IMR-90 (cell line): ENCODE data around the gene LRRC15. TPM values are rescaled to one million over a fixed set of nuclear protein-coding genes. Genes with fewer than 3 reads are reported as not detected.

ENCODE experiments used
- ATAC-seq: fragments of 200-7000 bp; cut with Tn5 transposase; 2 replicates; pipeline ENCODE4 v1.9.1; 2020; ENCODE audit warnings: low read depth, mild to moderate bottlenecking, moderate library complexity
- BruUV-seq: library from RNA; stranded (reverse); fragments of 400-500 nt; replicated peaks from 2 replicates; lab custom pipeline; 2021; lab: Mats Ljungman, UMichigan
- CTCF ChIA-PET: fragments of 300-600 bp; formaldehyde crosslinking; extraction: SDS; loops from one replicate; lab custom pipeline; 2021; ENCODE audit warnings: antibody characterized with exemption; lab: Yijun Ruan, JAX
- POLR2A ChIA-PET: fragments of 300-600 bp; sonication (Branson Sonifier 250); formaldehyde crosslinking; loops from one replicate; lab custom pipeline; 2022; ENCODE audit warnings: antibody characterized with exemption; ENCODE audit not compliant: unreplicated experiment; lab: Charles Lee
- DNase-seq: peaks from one replicate; pipeline ENCODE4 v3.0.0; 2013
- H2AFZ ChIP-seq: replicated peaks from 2 replicates; pipeline ENCODE3; 2013; ENCODE audit warnings: low read length, mild to moderate bottlenecking; ENCODE audit not compliant: poor library complexity
- H2AK5ac ChIP-seq: 2 replicates; pipeline ENCODE4 v1.6.1; 2013; ENCODE audit warnings: low read depth, low read length, inconsistent platforms
- H2AK9ac ChIP-seq: replicated peaks from 2 replicates; pipeline ENCODE3; 2013; ENCODE audit warnings: mild to moderate bottlenecking, low read depth, low read length, moderate library complexity; ENCODE audit not compliant: poor library complexity
- H2BK120ac ChIP-seq: 2 replicates; pipeline ENCODE4 v1.6.1; 2013; ENCODE audit warnings: low read depth, low read length, inconsistent platforms
- H2BK15ac ChIP-seq: 3 replicates; pipeline ENCODE4 v1.6.1; 2013; ENCODE audit warnings: low read depth, low read length, inconsistent platforms
- H2BK20ac ChIP-seq: 2 replicates; pipeline ENCODE4 v1.6.1; 2013; ENCODE audit warnings: low read depth, mild to moderate bottlenecking, inconsistent platforms, low read length, moderate library complexity
- H2BK5ac ChIP-seq: 2 replicates; pipeline ENCODE4 v1.6.1; 2013; ENCODE audit warnings: mild to moderate bottlenecking, low read depth, low read length, inconsistent platforms; ENCODE audit not compliant: poor library complexity, severe bottlenecking
- H3K14ac ChIP-seq: replicated peaks from 2 replicates; pipeline ENCODE4 v1.6.1; 2013; ENCODE audit warnings: low read depth, low read length, inconsistent platforms
- H3K18ac ChIP-seq: 2 replicates; pipeline ENCODE4 v1.6.1; 2013; ENCODE audit warnings: low read depth, low read length, control low read depth
- H3K23ac ChIP-seq: 2 replicates; pipeline ENCODE4 v1.6.1; 2013; ENCODE audit warnings: low read depth, low read length, inconsistent platforms
- H3K27ac ChIP-seq: 2 replicates; pipeline ENCODE4 v1.5.1; 2013; ENCODE audit warnings: mild to moderate bottlenecking, control low read depth, low read length; ENCODE audit not compliant: insufficient read depth
- H3K27me3 ChIP-seq: 2 replicates; pipeline ENCODE4 v1.6.1; 2013; ENCODE audit warnings: low read length; ENCODE audit not compliant: control insufficient read depth, insufficient read depth
- H3K36me3 ChIP-seq: 2 replicates; pipeline ENCODE4 v1.6.1; 2013; ENCODE audit warnings: low read length, mixed read lengths; ENCODE audit not compliant: control insufficient read depth, insufficient read depth
- H3K4ac ChIP-seq: 2 replicates; pipeline ENCODE4 v1.6.1; 2013; ENCODE audit warnings: low read depth, low read length, inconsistent platforms
- H3K4me1 ChIP-seq: 2 replicates; pipeline ENCODE4 v1.6.1; 2013; ENCODE audit warnings: low read length, mixed read lengths; ENCODE audit not compliant: control insufficient read depth, insufficient read depth
- H3K4me2 ChIP-seq: 2 replicates; pipeline ENCODE4 v1.6.1; 2013; ENCODE audit warnings: low read depth, mild to moderate bottlenecking, control low read depth, low read length, moderate library complexity
- H3K4me3 ChIP-seq: 2 replicates; pipeline ENCODE4 v1.5.1; 2013; ENCODE audit warnings: low read depth, mild to moderate bottlenecking, control low read depth, low read length, moderate library complexity; ENCODE audit not compliant: insufficient read depth
- H3K56ac ChIP-seq: 2 replicates; pipeline ENCODE4 v1.6.1; 2013; ENCODE audit warnings: low read length, inconsistent platforms; ENCODE audit not compliant: insufficient read depth; ENCODE audit errors: extremely low read depth
- H3K79me1 ChIP-seq, 2 experiments: 2 replicates each; pipeline ENCODE4 v1.6.1; 2013; ENCODE audit warnings: low read length in 2 of 2, inconsistent platforms in 1 of 2, low read depth in 1 of 2
- H3K9ac ChIP-seq: 2 replicates; pipeline ENCODE4 v1.6.1; 2013; ENCODE audit warnings: low read depth, low read length, control low read depth
- H3K9me1 ChIP-seq: 2 replicates; pipeline ENCODE4 v1.6.1; 2013; ENCODE audit warnings: low read length, inconsistent platforms; ENCODE audit not compliant: insufficient read depth
- H3K9me3 ChIP-seq: 2 replicates; pipeline ENCODE4 v1.6.1; 2013; ENCODE audit warnings: low read length; ENCODE audit not compliant: control insufficient read depth, insufficient read depth
- H4K20me1 ChIP-seq: 2 replicates; pipeline ENCODE4 v1.6.1; 2013; ENCODE audit warnings: low read length, inconsistent platforms; ENCODE audit not compliant: insufficient read depth
- H4K5ac ChIP-seq: 2 replicates; pipeline ENCODE4 v1.6.1; 2013; ENCODE audit warnings: mild to moderate bottlenecking, low read depth, low read length, control low read depth
- H4K8ac ChIP-seq, 2 experiments: 2 replicates each; pipeline ENCODE4 v1.6.1; 2013; ENCODE audit warnings: low read depth in 2 of 2, low read length in 2 of 2, control low read depth in 1 of 2, inconsistent platforms in 1 of 2
- H4K91ac ChIP-seq: 2 replicates; pipeline ENCODE4 v1.6.1; 2013; ENCODE audit warnings: low read depth, low read length, inconsistent platforms; ENCODE audit not compliant: insufficient read depth
- BHLHE40 ChIP-seq: fragments of 150-350 bp; IDR thresholded peaks from 2 replicates; pipeline ENCODE4 v1.6.1; 2016; ENCODE audit warnings: mild to moderate bottlenecking, low read depth, low read length
- CHD1 ChIP-seq: IDR thresholded peaks from 2 replicates; pipeline ENCODE4 v1.6.1; 2012; ENCODE audit warnings: low read depth, low read length, improper control_type of control experiment
- CTCF ChIP-seq: conservative IDR thresholded peaks from 2 replicates; pipeline ENCODE4 v1.5.1; 2012; ENCODE audit warnings: mild to moderate bottlenecking, low read depth, low read length, improper control_type of control experiment
- ELK1 ChIP-seq: fragments of 150-350 bp; IDR thresholded peaks from 2 replicates; pipeline ENCODE4 v1.6.1; 2016; ENCODE audit warnings: low read depth, mild to moderate bottlenecking, low read length, moderate library complexity, borderline replicate concordance
- FOS ChIP-seq: fragments of 150-350 bp; IDR thresholded peaks from 2 replicates; pipeline ENCODE4 v1.6.1; 2016; ENCODE audit warnings: low read depth, low read length
- MAFK ChIP-seq: IDR thresholded peaks from 2 replicates; pipeline ENCODE4 v1.6.1; 2012; ENCODE audit warnings: low read depth, low read length, improper control_type of control experiment
- MXI1 ChIP-seq: IDR thresholded peaks from 2 replicates; pipeline ENCODE4 v1.6.1; 2012; ENCODE audit warnings: low read depth, mild to moderate bottlenecking, low read length, moderate library complexity, borderline replicate concordance
- NFE2L2 ChIP-seq: fragments of 150-350 bp; IDR thresholded peaks from 2 replicates; pipeline ENCODE4 v1.6.1; 2016; ENCODE audit warnings: low read depth, mild to moderate bottlenecking, low read length
- POLR2A ChIP-seq: IDR thresholded peaks from 2 replicates; pipeline ENCODE4 v1.6.1; 2012; ENCODE audit warnings: mild to moderate bottlenecking, low read depth, low read length
- RCOR1 ChIP-seq: IDR thresholded peaks from 2 replicates; pipeline ENCODE4 v1.6.1; 2012; ENCODE audit warnings: mild to moderate bottlenecking, low read length, improper control_type of control experiment; ENCODE audit not compliant: insufficient replicate concordance
- RFX5 ChIP-seq: IDR thresholded peaks from 2 replicates; pipeline ENCODE4 v1.8.0; 2012; ENCODE audit warnings: low read depth, mild to moderate bottlenecking, low read length, moderate library complexity
- SMC3 ChIP-seq: fragments of 150-350 bp; IDR thresholded peaks from 2 replicates; pipeline ENCODE4 v1.6.1; 2016; ENCODE audit warnings: low read depth, mild to moderate bottlenecking, antibody characterized with exemption, low read length, moderate library complexity
- USF2 ChIP-seq: fragments of 150-350 bp; IDR thresholded peaks from 2 replicates; pipeline ENCODE4 v1.6.1; 2017; ENCODE audit warnings: mild to moderate bottlenecking, antibody characterized with exemption, low read length, low read depth
- WGBS, 2 experiments: methylation state at CpG; one replicate each; pipeline versions ENCODE4 v1.1.5 to v1.1.7; 2013; ENCODE audit warnings: missing lambda C conversion rate in 2 of 2; ENCODE audit not compliant: insufficient read length in 1 of 2; ENCODE audit errors: extremely low coverage in 2 of 2; 5-methylcytosine and 5-hydroxymethylcytosine counted together
- dilution Hi-C: fragments of 300-500 bp; cut with HindIII; formaldehyde crosslinking; loops from one replicate; pipeline ENCODE4 v1.14.3; 2018; ENCODE audit warnings: low sequenced_read_pairs; ENCODE audit not compliant: unreplicated experiment
- in situ Hi-C: fragments of 300-500 bp; cut with MboI; formaldehyde crosslinking; loops from 3 replicates; pipeline ENCODE4 v1.14.3; 2019; ENCODE audit warnings: low sequenced_read_pairs, inconsistent platforms, mixed read lengths
- intact Hi-C: fragments of 100-400 bp; cut with micrococcal nuclease; formaldehyde crosslinking; loops from 2 replicates; pipeline ENCODE4 v1.10.0; 2022
- polyA plus RNA-seq, 3 experiments: library from polyadenylated mRNA; depleted of rRNA; stranded (reverse); fragments of >200 nt; gene quantifications; 2 replicates each; pipeline ENCODE4 v1.2.3, GENCODE V29; 2012; ENCODE audit warnings: low replicate concordance in 1 of 3
- total RNA-seq: library from RNA; depleted of rRNA; stranded (reverse); fragments of >200 nt; gene quantifications from 2 replicates; pipeline ENCODE4 v1.2.3, GENCODE V29; 2012

The LRRC15 gene
- total and polyA plus RNA-seq, 2 of the 4 experiments (the other 2 are of a cell fraction), result 2.5 to 9.0 TPM

- no peak overlapping the region for H3K4ac ChIP-seq
- intact Hi-C loops, result no loop called here
- H2BK120ac ChIP-seq, result no peak overlapping the region
- dilution Hi-C loops, result no loop called here
- H2BK15ac ChIP-seq, result no peak overlapping the region
- peaks cover 6% of the 10 kb centered on the region; the same call in 1 of the 2 replicates for H3K9me1 ChIP-seq
- WGBS, 2 experiments, result 81 to 100% methylated on average over 3 of the region's 10 CpGs
- no peak overlapping the region for H2AFZ ChIP-seq
- peaks cover 5% of the 10 kb centered on the region; the same call in 1 of the 2 replicates for H3K27me3 ChIP-seq
- no peak overlapping the region for H4K8ac ChIP-seq
- in situ Hi-C loops, result no loop called here
- no peak overlapping the region for H3K14ac ChIP-seq
- no peak overlapping the region for H3K27ac ChIP-seq
- ChIA-PET POLR2A (no interaction called here), CTCF (interaction anchor here (1.9 kb wide), 1 partner anchor 27 kb away, joined by 4 read pairs; no protein-coding TSS in a partner anchor)
- TF ChIP-seq MAFK, result no peak
- TF ChIP-seq RFX5, result no peak
- TF ChIP-seq SMC3, result no peak
- TF ChIP-seq USF2, result no peak
- no peak for TF ChIP-seq CHD1
- TF ChIP-seq MXI1, result no peak
- TF ChIP-seq CTCF, result no peak
- TF ChIP-seq RCOR1, result no peak
- TF ChIP-seq BHLHE40, result no peak
- TF ChIP-seq ELK1, result no peak
- no peak for TF ChIP-seq NFE2L2
- TF ChIP-seq FOS, result no peak
- no peak for TF ChIP-seq POLR2A
- DNase-seq, result no peak
- no peak overlapping the region for H3K9ac ChIP-seq
- H3K79me1 ChIP-seq, result no peaks in the 10 kb centered on the region
- H3K4me3 ChIP-seq, result no peak overlapping the region
- peak overlapping the region; percentile 23 for H2AK9ac ChIP-seq
- no peak overlapping the region for H2BK5ac ChIP-seq
- H3K9me3 ChIP-seq, result no peaks in the 10 kb centered on the region
- H3K36me3 ChIP-seq, result no peaks in the 10 kb centered on the region
- no peak overlapping the region for H2BK20ac ChIP-seq
- H3K23ac ChIP-seq, result no peak overlapping the region
- peaks cover 17% of the 10 kb centered on the region for H3K4me1 ChIP-seq
- no peaks in the 10 kb centered on the region for H4K20me1 ChIP-seq
- H4K5ac ChIP-seq, result no peak overlapping the region
- BruUV-seq, result no TSS peak
- no peak overlapping the region for H3K56ac ChIP-seq
- no peak overlapping the region for H3K18ac ChIP-seq
- H3K4me2 ChIP-seq, result no peak overlapping the region
- no peak for ATAC-seq
- no peak overlapping the region for H4K91ac ChIP-seq
- peak overlapping the region; percentile 30 for H2AK5ac ChIP-seq
Observed at GRCh38 chr3:194370753-194371152, 1.2 kb upstream of the LRRC15 start.
